ENCODE data around the gene HEMGN. TPM values are rescaled to one million over a fixed set of nuclear protein-coding genes. Genes with fewer than 3 reads are reported as not detected.

HEMGN gene
- total and polyA plus RNA-seq, 2 of the 13 experiments (the other 11 are each of a cell fraction or from before 2014, with no cell fraction given) = not detected

- TF ChIP-seq RERE (CRISPR knock-in tag; IDR thresholded peaks at IDR 0.05; ENCODE audit: low read depth) = no peak
- no peak for TF ChIP-seq HOXA7 (CRISPR knock-in tag; IDR thresholded peaks at IDR 0.05)
- TF ChIP-seq, protein P1, sequence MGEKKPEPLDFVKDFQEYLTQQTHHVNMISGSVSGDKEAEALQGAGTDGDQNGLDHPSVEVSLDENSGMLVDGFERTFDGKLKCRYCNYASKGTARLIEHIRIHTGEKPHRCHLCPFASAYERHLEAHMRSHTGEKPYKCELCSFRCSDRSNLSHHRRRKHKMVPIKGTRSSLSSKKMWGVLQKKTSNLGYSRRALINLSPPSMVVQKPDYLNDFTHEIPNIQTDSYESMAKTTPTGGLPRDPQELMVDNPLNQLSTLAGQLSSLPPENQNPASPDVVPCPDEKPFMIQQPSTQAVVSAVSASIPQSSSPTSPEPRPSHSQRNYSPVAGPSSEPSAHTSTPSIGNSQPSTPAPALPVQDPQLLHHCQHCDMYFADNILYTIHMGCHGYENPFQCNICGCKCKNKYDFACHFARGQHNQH (CRISPR knock-in tag; IDR thresholded peaks at IDR 0.05) = peak; percentile 90
- peak; percentile 98 for TF ChIP-seq YEATS2 (CRISPR knock-in tag; IDR thresholded peaks at IDR 0.05; ENCODE audit: borderline replicate concordance)
- peak; percentile 64; the same call in 1 of the 2 replicates for TF ChIP-seq ZBTB20 (CRISPR knock-in tag; IDR thresholded peaks at IDR 0.05; ENCODE audit: borderline replicate concordance, low read depth)
- peak; percentile 98 for TF ChIP-seq ZFX (CRISPR knock-in tag; IDR thresholded peaks at IDR 0.05; ENCODE audit: low read depth)
- peak; percentile 82; the same call in 1 of the 2 replicates for TF ChIP-seq DNMT3B (CRISPR knock-in tag; conservative IDR thresholded peaks at IDR 0.05)
- TF ChIP-seq, protein P2, sequence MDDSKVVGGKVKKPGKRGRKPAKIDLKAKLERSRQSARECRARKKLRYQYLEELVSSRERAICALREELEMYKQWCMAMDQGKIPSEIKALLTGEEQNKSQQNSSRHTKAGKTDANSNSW (CRISPR knock-in tag; IDR thresholded peaks at IDR 0.05; ENCODE audit: borderline replicate concordance) = peak; percentile 100
- TF ChIP-seq MAFG (CRISPR knock-in tag; IDR thresholded peaks at IDR 0.05) = no peak
- TF ChIP-seq CHD4 (IDR thresholded peaks at IDR 0.05; ENCODE audit: borderline replicate concordance, low read length) = no peak
- TF ChIP-seq REL (CRISPR knock-in tag; conservative IDR thresholded peaks at IDR 0.05) = no peak
- TF ChIP-seq PTBP1 (IDR thresholded peaks at IDR 0.05; ENCODE audit: low read depth, low read length, poor library complexity, severe bottlenecking) = no peak
- no peak for TF ChIP-seq CCAR2 (optimal IDR thresholded peaks at IDR 0.05; ENCODE audit: low read depth, low read length)
- peak; percentile 78; the same call in 1 of the 2 replicates for TF ChIP-seq CCDC6 (CRISPR knock-in tag; IDR thresholded peaks at IDR 0.05)
- no peak for TF ChIP-seq TCF12 (IDR thresholded peaks at IDR 0.05)
- TF ChIP-seq TCF12 (CRISPR knock-in tag; IDR thresholded peaks at IDR 0.05) = no peak
- TF ChIP-seq ZNF660 (CRISPR knock-in tag; IDR thresholded peaks at IDR 0.05; ENCODE audit: borderline replicate concordance, low read depth) = no peak
- TF ChIP-seq NR3C1 (CRISPR knock-in tag; IDR thresholded peaks at IDR 0.05) = no peak
- TF ChIP-seq ZEB1 (IDR thresholded peaks at IDR 0.05; ENCODE audit: insufficient replicate concordance, low read depth) = peak; percentile 72
- peak; percentile 97 for TF ChIP-seq BHLHE40 (IDR thresholded peaks at IDR 0.05; ENCODE audit: low read length)
- TF ChIP-seq ZNF235 (CRISPR knock-in tag; IDR thresholded peaks at IDR 0.05; ENCODE audit: borderline replicate concordance) = peak; percentile 90; the same call in 1 of the 2 replicates
- 0 out of 4 replicates have a peak, but pooled peaks of 1 of the 2 experiments have one; percentile 10 for TF ChIP-seq MAFK (conservative IDR thresholded peaks at IDR 0.05 in 1 of 2, IDR thresholded peaks at IDR 0.05 in 1 of 2; ENCODE audit: low read length in 2 of 2)
These were observed 15.8 kb downstream of the HEMGN start, which contains the start of gene TRMO (continued) for GRCh38 chr9:97921959-97922724.
